ENCODE data around the gene ACIN1.

ACIN1 gene

GRCh38 chr14:23104070-23104590 lies 9.2 kb upstream of the ACIN1 start:
- no peak for DNase-seq

- DNase-seq, result no peak
These were observed 8.6 kb upstream of the ACIN1 start for GRCh38 chr14:23103581-23103980.

- no peak for DNase-seq
These were observed 7.9 kb upstream of the ACIN1 start for GRCh38 chr14:23102801-23103200.

- DNase-seq, result no peak
These were observed 7.2 kb upstream of the ACIN1 start for GRCh38 chr14:23101986-23102625.

- DNase-seq, result no peak
These were observed 6.5 kb upstream of the ACIN1 start for GRCh38 chr14:23101213-23101970.

- no peak for DNase-seq
These were observed 4.4 kb upstream of the ACIN1 start for GRCh38 chr14:23099212-23099861.

- DNase-seq, result no peak
These were observed 2.9 kb upstream of the ACIN1 start for GRCh38 chr14:23097786-23098185.

GRCh38 chr14:23095196-23096108 lies 516 bp upstream of the ACIN1 start, which contains the start of gene C14orf119:
C14orf119 (plus strand) TSS chr14:23095505; CDS start chr14:23097659, 2,154 bp downstream.
- DNase-seq, result peak in 1 of 2 experiments; percentile 99

- DNase-seq, result peak in 1 of 2 experiments; percentile 71
These were observed 808 bp downstream of the ACIN1 start for GRCh38 chr14:23093991-23094665.

- no peak for DNase-seq
These were observed 1.4 kb downstream of the ACIN1 start for GRCh38 chr14:23093526-23093925.

- DNase-seq, result no peak
These were observed 1.8 kb downstream of the ACIN1 start for GRCh38 chr14:23093104-23093503.

GRCh38 chr14:23091294-23092225 lies 3.4 kb downstream of the ACIN1 start:
- DNase-seq, result no peak

- DNase-seq, result no peak
These were observed 4.7 kb downstream of the ACIN1 start for GRCh38 chr14:23090254-23090636.

GRCh38 chr14:23089498-23090253 lies 5.3 kb downstream of the ACIN1 start:
- DNase-seq, result no peak

GRCh38 chr14:23086565-23086964 lies 8.4 kb downstream of the ACIN1 start:
- DNase-seq, result no peak

- DNase-seq, result no peak
These were observed 9.5 kb downstream of the ACIN1 start for GRCh38 chr14:23085458-23085857.

GRCh38 chr14:23080474-23080873 lies 14.5 kb downstream of the ACIN1 start:
- no peak for DNase-seq

- no peak for DNase-seq
These were observed 15.2 kb downstream of the ACIN1 start for GRCh38 chr14:23079716-23080115.

- no peak for DNase-seq
These were observed 16.2 kb downstream of the ACIN1 start for GRCh38 chr14:23078692-23079116.

- DNase-seq, result no peak
These were observed 17.0 kb downstream of the ACIN1 start for GRCh38 chr14:23077962-23078361.
